Measurements from ENCODE around the gene NOL9.
A peak's percentile ranks its signal among the peaks of the same experiment; 100 is the strongest.

- TF ChIP-seq YY1 (IDR thresholded peaks at IDR 0.05; ENCODE audit: insufficient read depth, insufficient read length), result peak; percentile 59
- TF ChIP-seq ZNF274 (IDR thresholded peaks at IDR 0.05; ENCODE audit: low read depth, low read length), result no peak
- no peak for TF ChIP-seq SUZ12 (IDR thresholded peaks at IDR 0.05; ENCODE audit: extremely low read depth, insufficient read depth, insufficient read length)
Measured at GRCh38 chr1:6554031-6554906, at the start of gene NOL9.
